ENCODE data around the gene EFHC2. TPM values are rescaled to one million over a fixed set of nuclear protein-coding genes. Genes with fewer than 3 reads are reported as not detected.

EFHC2 gene
- total RNA-seq, 1 experiment from 2014 or later, result 1.1 TPM

DNA sequence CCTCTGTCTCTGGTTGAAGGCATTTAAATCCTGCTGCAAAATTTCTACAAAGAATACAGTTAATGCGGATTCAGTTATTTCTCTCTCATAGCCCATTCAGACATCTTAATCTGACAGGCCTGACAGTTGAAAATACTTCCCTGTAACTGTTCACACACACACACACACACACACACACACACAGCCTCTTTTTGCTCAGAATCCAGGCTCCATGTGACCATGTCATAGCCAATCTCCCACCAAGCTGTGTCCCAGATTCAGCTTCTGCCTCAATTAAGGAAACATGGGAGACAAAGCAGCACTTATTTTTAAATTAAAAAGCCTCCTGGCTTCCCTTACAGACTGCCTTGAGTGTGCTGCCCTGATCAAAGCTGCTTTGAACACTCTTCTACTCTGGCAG lies 49.3 kb upstream of the EFHC2 start:
- H3K4me1 Mint-ChIP-seq, result no peaks in the 10 kb centered on the region
- no peak overlapping the region for H2AK5ac ChIP-seq (ENCODE audit: insufficient read length, low read length)

More for the DNA sequence above, 49.3 kb upstream of the EFHC2 start:
- Histone ChIP-seq H4K20me1 (ENCODE audit: control insufficient read depth, insufficient read depth, insufficient read length) (no peaks in the 10 kb centered on the region), H3K23ac (ENCODE audit: insufficient read length, low read depth, low read length) (no peak overlapping the region), H3K27me3 (ENCODE audit: insufficient read depth, low read length) (no peaks in the 10 kb centered on the region), H2BK15ac (ENCODE audit: low read depth, low read length) (no peak overlapping the region), H2BK5ac (ENCODE audit: insufficient read length, low read length) (no peak overlapping the region), H3K79me2 (ENCODE audit: insufficient read depth, low read length) (no peaks in the 10 kb centered on the region), H3K4me1 (ENCODE audit: insufficient read depth, low read length) (no peaks in the 10 kb centered on the region), H2BK20ac (ENCODE audit: low read depth, low read length, poor library complexity, severe bottlenecking) (no peak overlapping the region), H3K4me2 (ENCODE audit: insufficient read depth, insufficient read length, low read length) (no peak overlapping the region), H4K91ac (ENCODE audit: insufficient read length, low read depth, low read length) (no peak overlapping the region), H3K9me3 (ENCODE audit: control insufficient read depth, low read depth, low read length) (peaks cover 24% of the 10 kb centered on the region), H3K27ac (ENCODE audit: insufficient read length, low read depth, low read length) (no peak overlapping the region), H2BK120ac (ENCODE audit: low read depth, low read length, poor library complexity, severe bottlenecking) (no peak overlapping the region), H3K4ac (ENCODE audit: low read depth, low read length) (no peak overlapping the region), H4K5ac (ENCODE audit: insufficient read length, low read depth, low read length) (no peak overlapping the region), H2AFZ (ENCODE audit: low read length) (no peak overlapping the region), H3K14ac (ENCODE audit: insufficient read depth, low read length) (no peak overlapping the region), H3K23me2 (ENCODE audit: insufficient read length, low read depth, low read length, poor library complexity, severe bottlenecking) (no peaks in the 10 kb centered on the region), H2BK12ac (ENCODE audit: insufficient read length, low read depth, low read length) (no peak overlapping the region), H3K79me1 (ENCODE audit: insufficient read depth, low read depth, low read length, poor library complexity, severe bottlenecking) (no peaks in the 10 kb centered on the region), H3K9ac (ENCODE audit: extremely low read depth, insufficient read length, low read length) (no peak overlapping the region), H3T11ph (ENCODE audit: low read length) (no peak overlapping the region), H4K8ac (replicated peaks; ENCODE audit: insufficient read length, low read depth, low read length) (no peak overlapping the region), H3K56ac (ENCODE audit: insufficient read length, low read depth, low read length) (no peak overlapping the region), H3K18ac (ENCODE audit: insufficient read length, low read depth, low read length) (no peak overlapping the region)
- H3K9me3 Mint-ChIP-seq, result peaks cover 63 to 74% of the 10 kb centered on the region in 2 experiments
- H3K36me3 Mint-ChIP-seq (ENCODE audit: insufficient read depth in 1 of 3, low read depth in 3 of 3), result peaks cover 0 to 5% (median 4%) of the 10 kb centered on the region in 3 experiments; a peak in 2 of 7 replicates
- no peak overlapping the region for H3K4me3 Mint-ChIP-seq
- WGBS (ENCODE audit: extremely low coverage, insufficient read length, low lambda C conversion rate), result no CpG with 5 or more reads among the region's 1 CpG
- DNase-seq, result no peak
- no peak overlapping the region for H3K27ac Mint-ChIP-seq
- no peaks in the 10 kb centered on the region for H3K27me3 Mint-ChIP-seq (ENCODE audit: low read depth)
- TF ChIP-seq CTCF (conservative IDR thresholded peaks at IDR 0.05), result no peak
